NCI-H69 (cell line): ENCODE results near the gene KCNC4.

Source experiments
- DNase-seq: peaks from one replicate; lab custom pipeline; 2025; lab: John Stamatoyannopoulos, UW

Gene KCNC4

DNA sequence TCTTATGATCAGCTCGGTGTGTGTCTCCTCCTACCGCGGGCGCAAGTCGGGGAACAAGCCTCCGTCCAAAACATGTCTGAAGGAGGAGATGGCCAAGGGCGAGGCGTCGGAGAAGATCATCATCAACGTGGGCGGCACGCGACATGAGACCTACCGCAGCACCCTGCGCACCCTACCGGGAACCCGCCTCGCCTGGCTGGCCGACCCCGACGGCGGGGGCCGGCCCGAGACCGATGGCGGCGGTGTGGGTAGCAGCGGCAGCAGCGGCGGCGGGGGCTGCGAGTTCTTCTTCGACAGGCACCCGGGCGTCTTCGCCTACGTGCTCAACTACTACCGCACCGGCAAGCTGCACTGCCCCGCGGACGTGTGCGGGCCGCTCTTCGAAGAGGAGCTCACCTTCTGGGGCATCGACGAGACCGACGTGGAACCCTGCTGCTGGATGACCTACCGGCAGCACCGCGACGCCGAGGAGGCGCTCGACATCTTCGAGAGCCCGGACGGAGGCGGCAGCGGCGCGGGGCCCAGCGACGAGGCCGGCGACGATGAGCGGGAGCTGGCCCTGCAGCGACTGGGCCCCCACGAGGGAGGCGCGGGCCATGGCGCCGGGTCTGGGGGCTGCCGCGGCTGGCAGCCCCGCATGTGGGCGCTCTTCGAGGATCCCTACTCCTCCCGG is 1.5 kb downstream of the KCNC4 start:
- no peak for DNase-seq

DNA sequence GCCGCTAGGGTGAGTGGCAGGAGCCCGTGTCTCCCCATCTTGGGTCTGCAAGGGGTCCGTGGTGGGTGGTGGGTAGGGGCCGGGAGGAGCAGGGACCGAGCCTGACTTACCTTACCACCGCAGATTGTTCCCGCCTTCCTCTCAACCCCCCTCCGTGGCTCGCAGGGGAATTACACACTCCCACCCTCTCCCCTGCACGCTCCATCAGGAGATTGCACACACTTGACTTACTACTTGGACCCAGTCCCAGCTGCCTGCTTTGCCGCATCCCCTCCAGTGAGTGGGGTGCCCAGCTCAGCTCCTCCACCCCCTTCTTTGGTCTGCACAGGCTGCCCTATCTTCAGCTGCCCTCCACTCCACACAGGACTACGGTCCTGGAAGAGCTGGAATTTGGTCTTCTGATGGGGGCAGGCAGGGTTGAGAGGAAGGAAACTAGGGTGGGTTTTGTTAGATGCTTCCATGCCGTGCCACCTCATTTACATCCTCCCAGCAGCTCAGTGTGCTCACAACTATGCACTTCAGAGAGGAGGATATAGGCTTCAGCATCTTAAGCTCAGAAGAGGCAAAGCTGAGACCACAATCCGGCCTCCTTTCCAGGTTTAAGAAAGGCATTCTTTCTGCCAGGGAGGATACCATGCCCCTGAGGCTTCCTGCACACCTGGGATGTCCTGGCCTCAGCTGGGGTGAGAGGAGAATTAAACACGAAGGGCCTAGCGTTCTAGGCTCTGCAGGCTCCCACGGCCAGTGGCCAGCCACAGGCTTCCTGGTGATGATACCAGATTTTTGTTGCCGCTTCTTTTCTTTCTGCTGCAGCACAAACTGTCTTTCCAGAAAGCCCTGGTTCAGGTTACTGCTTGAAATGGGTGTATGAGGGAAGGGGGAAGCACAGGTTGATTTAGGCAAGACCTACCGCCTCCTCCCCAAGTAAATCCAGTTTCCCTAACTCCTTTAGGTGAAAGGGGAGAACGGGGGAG is 2.3 kb downstream of the KCNC4 start:
- DNase-seq: peak; percentile 10

DNA sequence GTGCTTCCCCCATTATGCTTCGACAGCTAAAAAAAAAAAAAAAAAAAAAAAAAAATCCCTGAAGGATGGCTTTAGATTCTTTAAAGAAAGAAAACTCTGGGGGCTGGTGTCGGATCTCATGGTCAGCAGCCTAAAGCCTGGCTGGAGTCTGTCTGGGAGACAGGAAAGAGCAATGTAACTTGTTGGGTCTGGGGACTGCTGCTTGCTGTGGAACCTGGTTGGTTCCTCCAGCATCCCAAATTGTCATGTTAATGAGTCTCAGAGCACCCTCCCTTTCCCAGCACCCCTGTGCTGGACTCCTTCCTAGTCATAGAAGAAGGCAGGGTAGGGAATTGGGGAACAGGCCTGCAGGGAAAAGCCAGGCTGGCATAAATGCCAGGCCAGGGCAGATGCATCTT is 3.0 kb downstream of the KCNC4 start:
- peak; percentile 16 for DNase-seq

DNA sequence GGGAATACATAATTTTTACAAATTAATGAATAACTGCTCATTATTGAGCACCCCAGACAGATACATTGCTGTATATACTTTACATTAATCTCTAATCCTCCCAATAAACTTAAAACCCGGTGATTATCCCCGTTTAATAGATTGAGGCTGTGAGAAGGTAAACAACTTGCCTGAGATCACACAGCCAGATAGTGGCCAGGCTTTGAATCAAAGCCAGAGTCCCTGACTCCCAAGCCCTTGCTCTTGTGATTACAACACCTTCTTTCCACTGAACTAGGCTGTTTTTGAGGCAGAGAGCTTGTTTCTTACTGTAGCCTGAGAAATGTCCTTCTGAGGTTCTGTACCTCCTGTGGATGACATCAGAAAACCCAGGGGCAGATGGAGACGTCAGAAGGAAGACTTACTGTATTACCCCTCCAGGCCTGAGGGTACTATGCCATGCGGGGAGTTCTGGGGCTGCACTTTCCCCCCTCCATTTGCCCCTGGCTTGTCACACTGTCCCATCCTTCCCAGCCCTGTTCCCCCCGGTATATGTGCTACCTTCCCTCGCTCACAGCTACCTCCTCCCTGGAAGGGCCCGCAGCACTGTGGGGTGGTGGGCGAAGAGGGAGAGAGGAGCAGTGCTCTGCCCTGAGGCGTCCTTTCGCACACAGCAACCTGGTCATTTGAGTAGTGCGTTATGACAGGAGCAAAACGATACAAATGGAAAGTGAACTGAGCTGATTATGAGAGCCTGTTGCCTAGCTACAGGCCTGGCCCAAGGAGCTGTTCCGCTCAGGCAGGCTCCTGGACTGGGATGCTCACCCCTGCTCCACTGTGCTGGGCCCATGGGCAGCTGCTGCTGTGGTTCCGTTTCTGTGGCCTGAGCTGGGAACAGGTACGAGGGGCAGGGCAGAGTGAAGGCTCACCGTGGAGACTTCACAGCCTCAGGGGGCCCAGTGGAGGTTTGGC is 4.6 kb downstream of the KCNC4 start:
- DNase-seq: peak; percentile 17

DNA sequence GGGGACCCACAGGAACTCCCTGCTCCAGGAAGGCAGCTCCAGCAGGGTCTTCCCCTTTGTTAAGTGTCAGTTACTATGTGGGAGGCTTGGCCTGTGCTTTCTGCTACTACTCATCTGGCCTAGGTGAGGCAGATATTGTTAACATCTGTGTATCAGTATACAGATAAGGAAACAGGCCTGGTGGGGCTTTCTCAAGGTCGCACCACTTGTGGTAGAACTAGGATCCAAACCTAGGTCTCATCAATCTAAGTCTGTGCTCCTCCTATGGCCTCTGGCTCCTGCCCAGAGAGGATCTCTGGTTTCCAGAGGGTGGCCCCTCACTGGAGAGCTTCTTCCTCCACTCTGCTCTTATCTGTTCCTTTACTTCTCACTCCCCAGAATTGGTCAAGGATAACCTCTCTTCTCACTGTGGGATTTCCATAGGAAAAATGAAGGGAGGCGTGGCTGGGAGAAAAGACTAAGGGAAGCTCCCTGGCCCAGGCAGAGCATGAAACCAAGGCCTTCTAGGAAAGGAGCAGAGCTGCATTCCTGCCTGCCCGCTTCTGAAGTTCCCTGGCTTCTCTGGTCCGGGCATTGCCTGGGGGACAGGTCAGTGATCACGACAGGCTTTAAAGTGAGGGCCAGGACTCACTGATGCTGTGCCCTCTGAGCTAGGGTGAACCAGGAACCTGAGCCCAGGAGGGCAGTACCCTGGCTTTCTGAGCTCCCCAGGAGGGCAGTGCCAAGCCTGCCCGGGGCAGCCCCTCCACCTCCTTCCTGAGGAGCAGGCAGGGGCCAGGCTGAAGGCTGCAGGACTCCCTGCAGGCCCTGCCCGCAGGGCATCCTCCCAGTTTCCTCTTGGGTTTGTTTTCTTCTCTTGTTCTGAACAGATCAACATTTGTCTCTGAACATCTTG is 5.8 kb downstream of the KCNC4 start:
- no peak for DNase-seq

DNA sequence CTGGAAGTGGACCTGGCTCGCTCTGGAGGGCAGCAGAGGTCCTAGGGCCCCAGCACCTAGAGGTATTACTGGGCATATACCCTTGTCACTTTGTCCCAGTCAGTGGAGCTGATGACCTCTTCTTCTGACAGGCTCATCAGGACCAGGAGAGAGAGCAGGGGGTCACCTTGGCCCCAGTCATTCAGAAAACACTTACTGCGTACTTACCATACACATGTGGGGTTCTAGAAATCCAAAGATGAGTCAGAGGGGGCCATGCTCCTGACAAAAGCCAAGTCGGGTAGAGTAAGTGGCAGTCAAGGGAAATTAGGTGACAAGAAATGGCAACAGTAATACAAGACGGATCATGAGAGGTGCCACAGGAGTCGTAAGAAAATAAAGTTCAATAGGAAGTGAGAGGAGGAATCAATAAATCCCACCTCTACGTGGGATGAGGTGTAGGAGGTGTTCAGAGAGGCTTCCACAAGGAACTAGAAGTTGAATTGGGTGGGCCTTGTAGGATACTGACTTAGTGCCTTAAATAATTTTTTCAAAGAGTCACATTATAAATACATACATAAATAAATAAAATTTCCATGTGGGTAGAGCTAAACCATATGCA is 6.8 kb downstream of the KCNC4 start:
- no peak for DNase-seq

DNA sequence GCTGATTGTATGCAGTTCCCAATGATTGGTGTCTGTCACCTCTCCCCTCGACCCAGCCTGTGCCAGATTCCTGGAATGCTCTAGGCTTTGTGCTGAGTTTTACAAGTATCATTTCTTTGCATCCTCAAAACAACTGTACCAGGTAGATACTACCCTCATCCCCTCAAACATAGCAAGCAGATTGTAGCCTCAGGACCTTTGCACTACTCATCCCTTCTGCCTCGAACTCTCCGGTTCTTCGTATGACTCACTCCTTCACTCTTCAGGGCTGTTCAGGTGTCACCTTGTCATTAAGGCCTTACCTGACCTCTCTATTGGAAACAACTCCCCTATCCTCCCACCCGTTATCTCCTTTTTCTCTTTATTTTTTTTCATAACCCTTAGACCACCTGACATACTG is 8.0 kb downstream of the KCNC4 start:
- DNase-seq: no peak

DNA sequence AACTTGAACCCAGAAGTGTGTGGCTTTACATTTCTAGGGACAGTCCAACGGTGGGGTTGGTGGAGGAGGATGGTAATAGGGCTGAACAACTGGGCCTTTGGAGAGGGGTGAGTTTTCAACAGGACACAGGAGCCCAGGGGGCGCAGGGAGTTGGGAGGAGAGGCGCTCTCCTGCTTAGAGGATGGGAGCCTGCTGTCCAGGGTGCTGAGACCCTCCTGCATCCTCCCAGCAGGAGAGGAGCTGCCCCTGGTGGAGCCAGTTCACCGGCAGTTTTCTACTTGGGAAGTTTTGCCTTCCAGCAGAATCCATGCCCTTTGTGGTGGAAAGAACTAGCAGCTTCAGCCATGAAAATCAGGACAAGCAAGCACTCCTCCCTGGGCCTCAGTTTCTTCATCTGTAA is 8.6 kb downstream of the KCNC4 start:
- DNase-seq: no peak

DNA sequence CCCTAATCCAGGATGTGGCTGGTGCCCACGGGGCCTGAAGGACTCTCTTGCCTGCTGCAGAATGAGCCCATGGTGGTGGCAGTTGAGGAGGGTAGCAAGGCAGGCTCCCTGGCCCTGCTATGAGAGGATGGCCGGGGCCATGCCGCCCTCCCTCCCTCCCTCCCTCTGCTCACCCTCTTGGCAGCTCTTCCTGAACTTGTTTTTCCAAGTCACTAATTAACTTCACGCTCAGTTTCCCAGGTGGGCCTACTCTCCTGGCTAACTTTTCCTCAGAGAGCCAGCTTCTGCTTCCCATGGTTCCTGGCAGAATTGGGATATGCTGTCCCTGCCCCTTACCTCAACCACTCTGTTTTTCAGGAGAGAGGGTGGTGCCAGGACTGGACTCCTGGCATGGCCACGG is 10.2 kb downstream of the KCNC4 start:
- no peak for DNase-seq

DNA sequence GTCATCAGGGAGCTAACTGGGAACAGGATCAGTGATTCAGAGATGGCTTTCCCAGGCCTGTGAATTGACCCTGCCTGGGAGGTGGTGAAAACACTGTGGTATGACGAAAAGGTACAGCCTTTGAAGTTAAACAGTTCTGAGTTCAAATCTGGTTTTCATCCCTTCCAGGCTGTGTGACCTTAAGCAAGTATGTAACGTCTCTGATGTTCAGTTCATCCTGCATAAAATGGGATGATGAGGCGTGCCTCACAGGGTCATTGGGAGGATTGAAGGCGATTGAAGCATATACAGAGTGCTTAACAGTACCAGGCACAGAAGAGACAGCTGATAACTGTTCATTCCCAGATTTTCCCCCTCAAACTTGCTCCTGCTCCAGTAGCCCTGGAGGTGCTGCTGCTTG is 11.0 kb downstream of the KCNC4 start:
- no peak for DNase-seq

DNA sequence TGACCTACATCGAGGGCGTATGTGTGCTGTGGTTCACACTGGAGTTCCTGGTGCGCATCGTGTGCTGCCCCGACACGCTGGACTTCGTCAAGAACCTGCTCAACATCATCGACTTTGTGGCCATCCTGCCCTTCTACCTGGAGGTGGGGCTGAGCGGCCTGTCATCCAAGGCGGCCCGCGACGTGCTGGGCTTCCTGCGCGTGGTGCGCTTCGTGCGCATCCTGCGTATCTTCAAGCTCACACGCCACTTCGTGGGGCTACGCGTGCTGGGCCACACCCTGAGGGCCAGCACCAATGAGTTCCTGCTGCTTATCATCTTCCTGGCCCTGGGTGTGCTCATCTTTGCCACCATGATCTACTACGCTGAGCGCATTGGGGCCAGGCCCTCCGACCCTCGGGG is 13.0 kb downstream of the KCNC4 start:
- DNase-seq: no peak

DNA sequence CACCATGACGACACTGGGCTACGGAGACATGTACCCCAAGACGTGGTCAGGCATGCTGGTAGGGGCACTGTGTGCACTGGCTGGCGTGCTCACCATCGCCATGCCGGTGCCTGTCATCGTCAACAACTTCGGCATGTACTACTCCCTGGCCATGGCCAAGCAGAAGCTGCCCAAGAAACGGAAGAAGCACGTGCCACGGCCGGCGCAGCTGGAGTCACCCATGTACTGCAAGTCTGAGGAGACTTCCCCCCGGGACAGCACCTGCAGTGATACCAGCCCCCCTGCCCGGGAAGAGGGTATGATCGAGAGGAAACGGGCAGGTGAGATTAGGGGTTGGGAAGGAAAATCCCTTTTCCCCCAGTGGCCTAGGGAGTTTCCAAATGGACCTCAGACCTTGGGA is 13.5 kb downstream of the KCNC4 start:
- no peak for DNase-seq

DNA sequence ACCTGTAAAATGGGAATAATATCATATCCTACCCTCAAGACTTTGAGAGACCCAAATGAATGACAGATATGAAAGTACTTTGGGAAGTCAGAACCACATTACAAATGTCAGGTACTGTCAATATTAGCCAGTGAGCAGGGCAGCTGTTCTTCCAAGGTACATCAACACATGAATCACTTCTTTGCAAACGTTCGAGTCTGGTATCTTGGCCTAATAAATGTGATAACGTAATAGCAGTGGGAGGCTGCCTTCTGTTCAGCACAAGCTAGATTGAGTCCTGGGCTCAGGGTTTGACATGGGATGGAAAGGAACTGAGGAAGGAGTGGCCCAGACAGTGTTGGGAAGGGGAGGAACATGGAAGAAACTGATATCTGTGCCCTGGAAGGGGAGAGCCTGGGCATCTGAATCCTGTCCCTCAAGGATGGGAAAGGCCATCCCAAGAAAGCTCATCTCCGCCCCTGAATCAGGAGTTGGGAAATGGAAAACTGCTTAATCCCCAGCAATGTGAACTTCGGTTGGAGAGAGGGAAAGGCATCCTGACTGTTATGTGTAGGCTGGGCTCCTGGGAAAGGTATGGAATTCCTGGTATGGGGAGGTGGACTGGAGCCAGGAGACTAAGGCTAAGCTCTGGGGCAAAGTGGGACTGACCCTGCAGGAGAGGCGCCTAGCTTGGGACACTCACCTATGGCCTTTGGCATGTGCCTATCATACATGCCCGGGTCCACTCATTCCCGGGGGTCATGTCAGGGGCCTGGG is 14.3 kb downstream of the KCNC4 start:
- no peak for DNase-seq

DNA sequence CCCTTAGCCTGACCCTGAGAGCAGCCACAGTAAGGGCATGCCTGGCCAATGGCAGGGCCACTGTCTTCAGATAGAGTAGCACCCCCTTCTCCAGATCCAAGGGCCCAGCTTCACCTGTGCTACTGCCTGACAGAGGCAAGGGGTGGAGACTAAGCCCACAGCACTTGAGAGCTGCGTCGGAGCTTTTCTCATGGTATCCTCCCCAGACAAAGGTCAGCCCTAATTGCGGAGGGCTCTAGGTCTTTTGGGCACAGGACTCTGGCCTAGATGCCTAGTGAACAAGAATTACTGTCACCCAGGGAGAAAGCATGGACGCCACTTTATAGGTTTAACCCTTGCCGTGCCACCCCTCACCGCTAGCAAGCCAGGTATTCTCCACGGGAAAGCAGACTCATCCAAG is 15.1 kb downstream of the KCNC4 start:
- DNase-seq: no peak

DNA sequence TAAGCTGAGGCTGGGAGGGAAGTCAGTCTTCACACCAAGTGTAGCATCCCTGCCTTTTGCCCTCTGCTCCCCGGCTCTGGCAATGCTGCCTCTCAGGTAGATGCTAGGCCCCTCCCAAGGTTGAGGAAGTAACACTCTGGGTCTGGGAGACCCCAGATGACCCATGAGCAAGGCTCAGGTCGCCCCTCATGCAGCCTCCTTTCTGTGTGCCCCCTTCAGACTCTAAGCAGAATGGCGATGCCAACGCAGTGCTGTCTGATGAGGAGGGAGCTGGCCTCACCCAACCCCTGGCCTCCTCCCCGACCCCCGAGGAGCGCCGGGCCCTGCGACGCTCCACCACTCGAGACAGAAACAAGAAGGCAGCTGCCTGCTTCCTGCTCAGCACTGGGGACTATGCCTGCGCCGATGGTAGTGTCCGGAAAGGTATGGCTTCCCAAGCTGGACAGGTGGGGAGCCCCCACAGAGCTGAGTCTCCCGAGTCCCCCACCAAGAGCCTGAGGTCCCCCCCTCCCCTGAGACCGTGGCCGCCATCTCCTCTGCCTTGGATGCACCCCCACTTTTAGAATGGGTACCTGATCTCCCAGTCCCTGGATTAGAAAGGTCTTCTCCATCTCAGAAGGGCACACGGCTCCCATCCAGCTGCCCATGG is 15.8 kb downstream of the KCNC4 start:
- no peak for DNase-seq

DNA sequence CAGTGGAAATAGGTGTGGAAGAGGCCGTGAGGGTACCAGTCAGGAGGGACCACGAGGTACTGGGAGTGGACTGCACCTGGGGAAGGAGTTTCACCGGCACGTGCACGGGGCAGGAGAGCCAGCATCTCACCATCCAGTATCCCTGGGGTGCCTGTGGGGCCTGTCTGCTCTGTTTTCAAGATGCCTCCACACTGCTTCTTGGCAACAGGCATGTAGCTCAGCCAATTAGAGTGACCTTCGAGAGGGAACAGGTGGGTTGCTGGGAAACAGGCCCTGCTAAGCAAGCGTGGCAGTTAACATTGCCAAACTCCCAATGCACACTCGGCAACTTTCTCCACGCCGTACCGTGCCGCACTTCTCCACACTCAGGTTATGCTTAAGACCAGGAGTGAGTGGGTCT is 17.7 kb downstream of the KCNC4 start:
- DNase-seq: no peak

DNA sequence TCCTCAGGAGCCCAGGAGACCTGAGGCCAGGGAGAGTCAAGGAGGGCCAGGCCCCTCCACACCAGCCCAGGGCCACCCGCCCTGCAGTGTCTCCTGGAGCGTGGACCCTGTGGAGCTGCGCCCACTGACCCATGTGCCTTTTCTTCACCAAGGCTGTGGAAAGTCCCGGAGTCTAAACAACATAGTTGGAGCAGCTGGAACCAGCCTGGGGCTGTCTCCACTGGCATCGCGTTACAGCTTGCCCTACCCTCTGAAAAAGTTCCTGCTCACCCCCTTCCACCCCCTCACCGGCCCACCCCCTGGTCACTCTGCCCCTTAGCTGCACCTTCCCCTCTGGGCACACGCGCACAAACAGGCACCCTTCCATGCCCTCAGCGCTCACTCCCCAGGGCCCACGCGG is 18.3 kb downstream of the KCNC4 start:
- no peak for DNase-seq

DNA sequence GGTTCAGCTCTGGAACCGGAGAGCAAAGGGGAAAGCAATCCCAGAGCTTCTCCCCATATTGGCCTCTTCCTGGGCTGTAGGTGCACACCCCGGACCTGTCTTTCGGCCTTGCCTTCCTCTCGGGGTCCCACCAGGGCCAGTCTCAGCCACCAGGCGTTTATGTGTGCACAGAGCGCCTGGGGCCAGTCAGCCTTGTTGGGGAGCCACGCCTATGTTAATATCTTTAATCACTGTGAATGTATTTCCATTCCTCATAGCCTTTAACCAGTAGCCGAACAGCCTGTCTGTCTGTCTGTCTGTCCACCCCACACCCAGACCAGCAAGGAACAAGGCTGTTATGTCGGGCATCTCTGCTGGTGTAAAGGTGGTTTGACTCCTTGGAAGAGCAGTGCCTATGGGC is 18.8 kb downstream of the KCNC4 start:
- no peak for DNase-seq

DNA sequence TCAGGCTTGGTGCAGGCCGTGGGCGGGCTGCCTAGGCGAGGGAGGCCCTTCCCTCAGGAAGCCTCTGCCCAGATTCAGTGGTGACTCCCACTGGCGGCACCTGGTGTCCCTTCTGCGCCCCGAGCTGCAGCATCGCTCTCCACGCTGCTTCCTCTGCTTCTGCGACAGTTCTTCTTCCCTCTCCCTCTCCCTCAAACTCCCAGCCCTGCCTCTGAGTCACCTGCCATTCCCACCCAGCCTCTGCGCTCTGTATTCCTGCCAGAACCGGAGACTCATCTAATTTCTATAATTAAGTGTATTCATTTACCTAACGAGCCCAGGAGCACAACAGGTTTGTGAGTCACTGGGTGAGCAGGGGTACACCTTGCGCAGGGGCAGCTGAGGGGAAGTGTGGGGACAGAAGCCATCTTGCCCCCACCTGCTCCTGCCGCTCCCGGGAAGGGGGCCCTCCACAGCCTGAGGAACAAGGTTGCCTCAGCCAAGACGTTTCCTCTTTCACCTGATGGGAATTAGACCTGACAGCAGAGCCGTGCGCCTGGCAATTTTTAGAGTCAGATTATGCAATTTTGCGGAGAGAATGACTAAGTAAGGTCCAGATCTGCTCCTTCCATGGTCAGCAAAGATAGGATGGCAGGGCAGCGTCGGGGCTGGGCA is 19.4 kb downstream of the KCNC4 start:
- DNase-seq: peak; percentile 81
